GM06990 (cell line): ENCODE data around the gene UBE2D4.
A peak's percentile ranks its signal among the peaks of the same experiment; 100 is the strongest.
"Not testable (repeated sequence)": the region's sequence is repeated elsewhere in the genome, so short reads cannot be mapped to it uniquely, and the experiment has no call there.

Experiments used
- DNase-seq: peaks from one replicate; pipeline ENCODE4 v3.0.0-alpha.2; 2011; ENCODE audit not compliant: insufficient read length; ENCODE audit errors: extremely low read depth
- H3K27me3 ChIP-seq: replicated peaks from 2 replicates; pipeline ENCODE4 v1.6.0; 2011; ENCODE audit warnings: low read length; ENCODE audit not compliant: control insufficient read depth, insufficient read depth
- H3K36me3 ChIP-seq: 2 replicates; pipeline ENCODE4 v1.5.1; 2011; ENCODE audit warnings: low read length; ENCODE audit not compliant: control insufficient read depth, insufficient read depth
- H3K4me3 ChIP-seq: replicated peaks from 2 replicates; pipeline ENCODE4 v1.5.1; 2011; ENCODE audit warnings: low read depth, mild to moderate bottlenecking, control low read depth, low read length
- TF ChIP-seq, protein P1 (sequence below): IDR thresholded peaks from 2 replicates; pipeline ENCODE4 v1.5.1; 2011; ENCODE audit warnings: low read length, control low read depth, mild to moderate bottlenecking, inconsistent platforms; ENCODE audit not compliant: insufficient read depth, poor library complexity, severe bottlenecking

The UBE2D4 gene

DNA sequence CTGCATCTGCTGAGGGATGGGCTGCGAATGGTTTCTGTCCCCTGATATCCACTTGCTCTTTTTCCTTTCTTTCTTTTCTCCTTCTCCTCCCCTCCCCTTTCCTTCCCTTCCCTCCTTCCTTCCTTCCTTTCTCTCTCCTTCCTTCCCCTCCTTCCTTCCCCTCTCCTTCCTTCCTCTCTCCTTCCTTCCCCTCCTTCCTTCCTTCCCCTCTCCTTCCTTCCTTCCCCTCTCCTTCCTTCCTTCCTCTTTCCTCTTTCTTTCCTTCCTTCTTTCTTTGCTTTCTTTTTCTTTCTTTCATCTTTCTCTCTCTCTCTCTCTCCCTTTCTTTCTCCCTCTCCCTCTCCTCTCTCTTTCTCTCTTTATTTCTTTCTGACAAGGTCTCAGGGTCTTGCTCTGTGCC lies 51.3 kb downstream of the UBE2D4 start:
- DNase-seq: no peak
- TF ChIP-seq, protein P1, sequence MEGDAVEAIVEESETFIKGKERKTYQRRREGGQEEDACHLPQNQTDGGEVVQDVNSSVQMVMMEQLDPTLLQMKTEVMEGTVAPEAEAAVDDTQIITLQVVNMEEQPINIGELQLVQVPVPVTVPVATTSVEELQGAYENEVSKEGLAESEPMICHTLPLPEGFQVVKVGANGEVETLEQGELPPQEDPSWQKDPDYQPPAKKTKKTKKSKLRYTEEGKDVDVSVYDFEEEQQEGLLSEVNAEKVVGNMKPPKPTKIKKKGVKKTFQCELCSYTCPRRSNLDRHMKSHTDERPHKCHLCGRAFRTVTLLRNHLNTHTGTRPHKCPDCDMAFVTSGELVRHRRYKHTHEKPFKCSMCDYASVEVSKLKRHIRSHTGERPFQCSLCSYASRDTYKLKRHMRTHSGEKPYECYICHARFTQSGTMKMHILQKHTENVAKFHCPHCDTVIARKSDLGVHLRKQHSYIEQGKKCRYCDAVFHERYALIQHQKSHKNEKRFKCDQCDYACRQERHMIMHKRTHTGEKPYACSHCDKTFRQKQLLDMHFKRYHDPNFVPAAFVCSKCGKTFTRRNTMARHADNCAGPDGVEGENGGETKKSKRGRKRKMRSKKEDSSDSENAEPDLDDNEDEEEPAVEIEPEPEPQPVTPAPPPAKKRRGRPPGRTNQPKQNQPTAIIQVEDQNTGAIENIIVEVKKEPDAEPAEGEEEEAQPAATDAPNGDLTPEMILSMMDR: no peak
- Histone ChIP-seq H3K36me3 (no peaks in the 10 kb centered on the region), H3K4me3 (no peak overlapping the region), H3K27me3 (no peaks in the 10 kb centered on the region)

DNA sequence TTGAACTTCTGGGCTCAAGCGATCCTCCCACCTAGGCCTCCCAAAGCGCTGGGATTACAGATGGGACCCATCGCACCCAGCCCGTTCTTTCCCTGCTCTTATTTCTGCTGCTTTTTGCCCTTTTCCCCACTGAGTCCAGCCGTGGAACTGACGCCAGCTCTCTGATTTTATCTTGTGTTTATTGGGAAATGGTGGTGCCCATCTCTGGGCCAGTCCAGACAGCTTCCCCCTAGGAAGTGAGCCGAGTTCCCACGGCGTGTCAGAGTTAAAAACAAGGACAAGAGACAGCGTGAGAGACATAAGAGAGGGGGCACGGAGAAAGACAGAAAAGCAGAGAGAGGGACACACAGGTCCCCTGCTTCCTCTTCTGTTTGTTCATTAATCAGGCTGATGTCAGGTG lies 51.9 kb downstream of the UBE2D4 start:
- not testable (repeated sequence) for H3K36me3 ChIP-seq, DNase-seq, H3K27me3 ChIP-seq, H3K4me3 ChIP-seq

DNA sequence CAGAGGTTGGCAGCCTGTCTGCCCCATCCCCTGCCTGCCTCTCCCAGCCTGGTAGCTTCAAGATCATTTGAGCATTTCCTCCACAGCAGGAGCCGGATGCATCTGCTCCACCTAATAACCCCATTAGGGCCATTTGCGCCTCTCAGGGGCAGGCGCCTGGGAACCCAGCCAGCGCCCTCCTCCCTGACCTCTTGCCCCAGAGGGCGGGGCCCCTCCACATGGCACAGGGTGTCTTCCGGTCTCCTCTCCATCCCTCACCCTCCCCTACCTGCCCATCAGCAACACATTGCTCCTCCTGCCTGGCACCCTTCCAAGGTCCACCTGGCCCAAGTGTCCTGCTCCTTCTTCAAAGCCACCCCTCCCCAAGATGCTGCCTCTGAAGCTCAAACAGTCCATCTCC lies 56.6 kb downstream of the UBE2D4 start:
- not testable (repeated sequence) for DNase-seq, H3K36me3 ChIP-seq, H3K4me3 ChIP-seq, H3K27me3 ChIP-seq

DNA sequence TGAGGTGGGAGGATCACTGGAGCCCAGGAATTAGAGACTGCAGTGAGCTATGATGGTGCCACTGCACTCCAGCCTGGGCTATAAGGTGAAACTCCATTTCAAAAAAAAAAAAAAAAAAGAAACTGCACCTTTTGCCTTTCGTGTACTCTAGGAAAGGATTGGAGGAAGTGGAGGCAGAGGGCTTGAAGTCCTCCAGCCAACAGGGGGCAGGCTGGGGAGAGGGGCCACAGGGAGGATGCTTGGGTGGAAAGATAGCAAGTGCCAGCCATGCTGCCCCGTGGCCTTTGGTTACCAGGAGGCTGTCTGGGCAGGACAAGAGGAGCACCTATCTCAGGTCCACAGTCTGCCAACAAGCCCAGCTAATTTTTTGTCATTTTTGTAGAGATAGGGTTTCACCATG lies 57.5 kb downstream of the UBE2D4 start:
- not testable (repeated sequence) for DNase-seq, H3K4me3 ChIP-seq, H3K27me3 ChIP-seq, H3K36me3 ChIP-seq

GRCh38 chr7:43985904-43986864 lies 59.9 kb downstream of the UBE2D4 start:
- TF ChIP-seq, protein P1: peak; percentile 66
- not testable (repeated sequence) for H3K27me3 ChIP-seq, H3K36me3 ChIP-seq
- peak; percentile 77 for DNase-seq
- H3K4me3 ChIP-seq: peak overlapping the region; percentile 46

GRCh38 chr7:43987476-43987875 lies 61.2 kb downstream of the UBE2D4 start:
- not testable (repeated sequence) for H3K27me3 ChIP-seq, H3K4me3 ChIP-seq, DNase-seq, H3K36me3 ChIP-seq

GRCh38 chr7:43990011-43990585 lies 63.9 kb downstream of the UBE2D4 start:
- H3K4me3 ChIP-seq, H3K27me3 ChIP-seq, H3K36me3 ChIP-seq, DNase-seq: not testable (repeated sequence)

- H3K27me3 ChIP-seq, DNase-seq, H3K36me3 ChIP-seq, H3K4me3 ChIP-seq: not testable (repeated sequence)
Measured at GRCh38 chr7:43990829-43991228, 64.6 kb downstream of the UBE2D4 start.

DNA sequence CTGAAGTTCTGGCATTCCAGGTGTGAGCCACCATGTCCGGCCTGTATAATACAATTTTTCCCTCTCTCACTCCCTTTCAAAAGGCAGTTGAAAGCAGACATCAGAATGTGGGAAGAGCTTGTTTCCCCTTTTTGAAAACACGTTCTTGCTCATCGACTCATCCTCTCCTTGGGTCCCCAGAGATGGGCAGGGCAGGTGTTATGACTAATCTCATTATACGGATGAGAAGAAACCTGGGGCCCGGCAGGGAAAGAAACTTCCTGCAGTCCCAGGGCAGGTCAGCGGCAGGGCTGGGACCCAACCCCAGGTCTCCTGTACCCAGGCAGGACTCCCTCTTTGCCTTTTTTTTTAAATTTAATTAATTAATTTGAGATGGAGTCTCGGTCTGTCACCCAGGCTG lies 66.7 kb downstream of the UBE2D4 start:
- DNase-seq: peak; percentile 44

DNA sequence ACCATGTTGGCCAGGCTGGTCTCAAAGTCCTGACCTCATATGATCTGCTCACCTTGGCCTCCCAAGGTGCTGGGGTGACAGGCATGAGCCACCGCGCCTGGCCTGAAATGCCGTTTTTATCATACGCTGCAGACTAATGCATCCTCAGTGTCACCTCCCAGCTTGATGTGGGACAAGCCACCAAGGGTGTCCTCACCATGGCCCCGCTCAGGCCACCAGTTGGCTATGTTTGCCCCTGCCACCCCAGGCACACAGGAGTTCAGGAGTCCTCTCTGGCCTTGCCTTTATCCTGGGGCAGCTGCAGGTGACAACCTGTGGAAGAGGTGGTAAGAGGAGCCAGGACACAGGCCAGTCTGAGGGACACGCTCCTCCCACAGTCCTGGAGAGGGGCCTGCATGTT lies 68.4 kb downstream of the UBE2D4 start:
- H3K36me3 ChIP-seq, DNase-seq, H3K27me3 ChIP-seq, H3K4me3 ChIP-seq: not testable (repeated sequence)

More for the DNA sequence above, 66.7 kb downstream of the UBE2D4 start:
- H3K27me3 ChIP-seq, H3K36me3 ChIP-seq, H3K4me3 ChIP-seq: not testable (repeated sequence)

DNA sequence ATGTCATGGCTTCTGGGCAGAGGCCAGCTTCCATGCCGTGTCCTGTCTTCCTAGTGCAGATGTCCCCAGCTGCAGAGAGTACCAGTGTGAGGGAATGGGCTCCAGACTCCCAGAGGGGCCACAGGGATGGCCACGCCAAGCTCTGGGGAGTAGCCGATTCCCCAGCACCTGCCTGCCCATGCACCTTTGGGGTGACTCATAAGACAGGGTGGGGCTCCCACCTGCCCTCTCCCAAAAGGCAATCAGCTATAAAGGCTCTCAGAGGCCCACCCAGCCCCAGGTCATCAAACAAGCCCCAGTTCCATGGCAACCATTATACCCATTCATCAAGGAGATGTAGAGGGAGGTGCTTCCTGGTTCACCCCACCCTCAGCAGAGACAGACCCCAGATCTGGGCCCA lies 71.3 kb downstream of the UBE2D4 start, which contains the start of gene SPDYE1:
TSS of gene SPDYE1 (plus strand) at position 366 of the 400 bp plus-strand sequence. CDS start 2,053 bp downstream, outside the sequence.
- not testable (repeated sequence) for H3K36me3 ChIP-seq, H3K4me3 ChIP-seq, H3K27me3 ChIP-seq, DNase-seq
